Astrocyte (in vitro differentiated cells and primary cell): Measurements from ENCODE around the gene TMEM165.

Source experiments
- CTCF ChIP-seq: IDR thresholded peaks from 2 replicates; pipeline ENCODE4 v1.5.1; 2011; ENCODE audit warnings: low read depth, mild to moderate bottlenecking, inconsistent platforms, low read length, moderate library complexity; ENCODE audit not compliant: insufficient read depth
- EZH2 ChIP-seq: IDR thresholded peaks from 2 replicates; pipeline ENCODE4 v1.6.1; 2012; ENCODE audit warnings: mild to moderate bottlenecking, low read length, inconsistent platforms; ENCODE audit not compliant: insufficient read depth

- TF ChIP-seq CTCF (no peak), EZH2 (no peak)
Observed at GRCh38 chr4:55442541-55442940, 46.8 kb downstream of the TMEM165 start.
